SK-N-SH (cell line): Measurements from ENCODE around the gene SMNDC1. TPM values are rescaled to one million over a fixed set of nuclear protein-coding genes. Genes with fewer than 3 reads are reported as not detected.

ENCODE experiments used
- CTCF ChIA-PET: fragments of 300-600, 350-600 bp; formaldehyde crosslinking; extraction: SDS; loops from one replicate; lab custom pipeline; 2021; lab: Yijun Ruan, JAX
- POLR2A ChIA-PET: fragments of 350-600 bp; sonication (Branson Sonifier 250); formaldehyde crosslinking; extraction: SDS; loops from one replicate; lab custom pipeline; 2020; ENCODE audit warnings: antibody characterized with exemption, inconsistent platforms; lab: Yijun Ruan, JAX
- DNase-seq: peaks from one replicate; pipeline ENCODE4 v3.0.0; 2012
- H2AFZ ChIP-seq: fragments of 200-600 bp; sonication (generic); 2 replicates; pipeline ENCODE4 v1.8.1; 2016; ENCODE audit warnings: antibody characterized with exemption, mild to moderate bottlenecking, low read depth
- H3F3A ChIP-seq: fragments of 200-600 bp; sonication (generic); replicated peaks from 2 replicates; pipeline ENCODE3; 2016; ENCODE audit warnings: antibody characterized with exemption, mild to moderate bottlenecking; ENCODE audit not compliant: insufficient read depth
- H3K27ac ChIP-seq, 2 experiments: fragments of 200-500 bp in 1 of 2; fragments of 200-600 bp in 1 of 2; sonication (Bioruptor generic) in 1 of 2; sonication (generic), shearing (Covaris generic) in 1 of 2; 2 replicates each; pipeline versions ENCODE4 v1.5.1 to v1.6.1; 2014 to 2016; ENCODE audit warnings: low read depth in 2 of 2, inconsistent platforms in 1 of 2, low read length in 1 of 2, mild to moderate bottlenecking in 1 of 2, mixed read lengths in 1 of 2
- H3K27me3 ChIP-seq: fragments of 200-600 bp; sonication (generic), shearing (Covaris generic); 2 replicates; pipeline ENCODE4 v1.6.1; 2016; ENCODE audit warnings: mixed run types; ENCODE audit not compliant: insufficient read depth
- H3K36me3 ChIP-seq, 2 experiments: fragments of 200-500 bp in 1 of 2; fragments of 200-600 bp in 1 of 2; sonication (Bioruptor generic) in 1 of 2; sonication (generic) in 1 of 2; replicated peaks in 1 of 2; 2 replicates each; pipeline versions ENCODE3 to v1.5.1; 2014 to 2016; ENCODE audit warnings: low read length in 1 of 2, mild to moderate bottlenecking in 1 of 2; ENCODE audit not compliant: insufficient read depth in 2 of 2, control insufficient read depth in 1 of 2
- H3K4me1 ChIP-seq, 2 experiments: fragments of 200-500 bp in 1 of 2; fragments of 200-600 bp in 1 of 2; sonication (Bioruptor generic) in 1 of 2; sonication (generic), shearing (Covaris generic) in 1 of 2; 2 replicates each; pipeline versions ENCODE4 v1.5.1 to v1.6.1; 2014 to 2016; ENCODE audit warnings: low read depth in 1 of 2, low read length in 1 of 2, mixed run types in 1 of 2; ENCODE audit not compliant: insufficient read depth in 2 of 2, control insufficient read depth in 1 of 2
- H3K4me2 ChIP-seq: fragments of 200-600 bp; sonication (generic), shearing (Covaris generic); 2 replicates; pipeline ENCODE4 v1.6.1; 2017; ENCODE audit warnings: mixed run types
- H3K4me3 ChIP-seq, 2 experiments: fragments of 200-500 bp in 1 of 2; fragments of 200-600 bp in 1 of 2; sonication (Bioruptor generic) in 1 of 2; sonication (generic), shearing (Covaris generic) in 1 of 2; 2 replicates each; pipeline versions ENCODE4 v1.5.1 to v1.8.1; 2014 to 2016; ENCODE audit warnings: low read depth in 2 of 2, inconsistent platforms in 1 of 2, low read length in 1 of 2, mild to moderate bottlenecking in 1 of 2, mixed read lengths in 1 of 2, moderate library complexity in 1 of 2
- H3K79me2 ChIP-seq: fragments of 200-600 bp; sonication (generic); 2 replicates; pipeline ENCODE4 v1.8.1; 2017; ENCODE audit warnings: mild to moderate bottlenecking; ENCODE audit not compliant: insufficient read depth
- H3K9ac ChIP-seq: fragments of 200-600 bp; sonication (generic); 2 replicates; pipeline ENCODE4 v1.6.1; 2017; ENCODE audit warnings: mixed run types
- H3K9me2 ChIP-seq: fragments of 200-600 bp; sonication (generic); 2 replicates; pipeline ENCODE4 v1.6.1; 2017; ENCODE audit warnings: mixed run types
- H3K9me3 ChIP-seq: fragments of 200-600 bp; sonication (generic); 2 replicates; pipeline ENCODE4 v1.6.1; 2017; ENCODE audit warnings: mixed run types, mild to moderate bottlenecking, moderate library complexity
- H4K20me1 ChIP-seq: fragments of 200-600 bp; sonication (generic); 2 replicates; pipeline ENCODE4 v1.6.1; 2017; ENCODE audit warnings: mild to moderate bottlenecking, mixed run types; ENCODE audit not compliant: insufficient read depth
- CTCF ChIP-seq: fragments of 200-600 bp; sonication (generic); IDR thresholded peaks from 2 replicates; pipeline ENCODE4 v1.6.1; 2017; ENCODE audit warnings: antibody characterized with exemption, mild to moderate bottlenecking, moderate library complexity
- ELF1 ChIP-seq: IDR thresholded peaks from 2 replicates; pipeline ENCODE4 v1.4.0; 2012
- EP300 ChIP-seq, 2 experiments: IDR thresholded peaks; 2 replicates each; pipeline versions ENCODE4 v1.4.0 to v1.6.1; 2012; ENCODE audit warnings: borderline replicate concordance in 1 of 2, low read depth in 1 of 2, low read length in 1 of 2
- EZH2phosphoT487 ChIP-seq: fragments of 200-600 bp; sonication (generic); IDR thresholded peaks from 2 replicates; pipeline ENCODE4 v1.6.1; 2017; ENCODE audit warnings: low read depth, mixed run types, mild to moderate bottlenecking, antibody characterized with exemption, moderate library complexity, borderline replicate concordance
- FOSL2 ChIP-seq: IDR thresholded peaks from 2 replicates; pipeline ENCODE4 v1.4.0; 2012; ENCODE audit warnings: low read depth, mild to moderate bottlenecking, moderate library complexity, borderline replicate concordance
- FOXJ3 ChIP-seq: sonication (generic); formaldehyde crosslinking; IDR thresholded peaks from 2 replicates; pipeline ENCODE4 v1.5.1; 2020; ENCODE audit warnings: mild to moderate bottlenecking, missing genetic modification reagents
- GABPA ChIP-seq: IDR thresholded peaks from 2 replicates; pipeline ENCODE4 v1.4.0; 2012; ENCODE audit warnings: low read depth, mild to moderate bottlenecking
- GATA2 ChIP-seq: sonication (generic); formaldehyde crosslinking; IDR thresholded peaks from 2 replicates; pipeline ENCODE4 v1.5.0; 2020; ENCODE audit warnings: mild to moderate bottlenecking, missing genetic modification reagents
- JUND ChIP-seq: IDR thresholded peaks from 2 replicates; pipeline ENCODE4 v1.4.0; 2012
- MAX ChIP-seq: IDR thresholded peaks from 2 replicates; pipeline ENCODE4 v1.4.0; 2012; ENCODE audit warnings: low read depth
- MEF2A ChIP-seq: IDR thresholded peaks from 2 replicates; pipeline ENCODE4 v1.4.0; 2012; ENCODE audit warnings: low read depth, borderline replicate concordance
- MXI1 ChIP-seq: IDR thresholded peaks from 2 replicates; pipeline ENCODE4 v1.6.1; 2012; ENCODE audit warnings: mild to moderate bottlenecking, low read depth, low read length, improper control_type of control experiment
- NFIC ChIP-seq: IDR thresholded peaks from 2 replicates; pipeline ENCODE4 v1.4.0; 2012; ENCODE audit warnings: borderline replicate concordance
- RCOR1 ChIP-seq: fragments of 150-350 bp; IDR thresholded peaks from 2 replicates; pipeline ENCODE4 v1.6.1; 2017; ENCODE audit warnings: antibody characterized with exemption, low read length
- REST ChIP-seq: IDR thresholded peaks from 2 replicates; pipeline ENCODE4 v1.6.1; 2012; ENCODE audit warnings: mild to moderate bottlenecking, low read depth, low read length, moderate library complexity
- RFX5 ChIP-seq: IDR thresholded peaks from 2 replicates; pipeline ENCODE4 v1.6.1; 2012; ENCODE audit warnings: mild to moderate bottlenecking, improper control_type of control experiment, low read length
- TCF12 ChIP-seq: IDR thresholded peaks from 2 replicates; pipeline ENCODE4 v1.4.0; 2012
- TEAD4 ChIP-seq: IDR thresholded peaks from 2 replicates; pipeline ENCODE4 v1.4.0; 2012; ENCODE audit warnings: mild to moderate bottlenecking, borderline replicate concordance; ENCODE audit not compliant: insufficient read depth
- USF2 ChIP-seq: fragments of 150-350 bp; IDR thresholded peaks from 2 replicates; pipeline ENCODE4 v1.6.1; 2017; ENCODE audit warnings: antibody characterized with exemption, low read length, low read depth, borderline replicate concordance
- YY1 ChIP-seq: IDR thresholded peaks from 2 replicates; pipeline ENCODE4 v1.4.0; 2012; ENCODE audit warnings: low read depth, mild to moderate bottlenecking
- ZBTB33 ChIP-seq: IDR thresholded peaks from 2 replicates; pipeline ENCODE4 v1.4.0; 2012; ENCODE audit warnings: low read depth, borderline replicate concordance
- WGBS: methylation state at CpG from one replicate; pipeline ENCODE4 v1.1.6; 2017; ENCODE audit warnings: low lambda C conversion rate; 5-methylcytosine and 5-hydroxymethylcytosine counted together
- polyA plus RNA-seq, 3 experiments: library from polyadenylated mRNA; depleted of rRNA; stranded (reverse); fragments of >200 nt; gene quantifications; 2 replicates each; pipeline ENCODE4 v1.2.3, GENCODE V29; 2012
- TF ChIP-seq, protein P1 (sequence below): IDR thresholded peaks from 2 replicates; pipeline ENCODE4; 2012
- TF ChIP-seq, protein P2 (sequence below): IDR thresholded peaks from 2 replicates; pipeline ENCODE4 v1.4.0; 2012; ENCODE audit warnings: low read depth, borderline replicate concordance

The SMNDC1 gene
- polyA plus RNA-seq, 1 of the 3 experiments (the other 2 are of a cell fraction): 13.3 TPM

DNA sequence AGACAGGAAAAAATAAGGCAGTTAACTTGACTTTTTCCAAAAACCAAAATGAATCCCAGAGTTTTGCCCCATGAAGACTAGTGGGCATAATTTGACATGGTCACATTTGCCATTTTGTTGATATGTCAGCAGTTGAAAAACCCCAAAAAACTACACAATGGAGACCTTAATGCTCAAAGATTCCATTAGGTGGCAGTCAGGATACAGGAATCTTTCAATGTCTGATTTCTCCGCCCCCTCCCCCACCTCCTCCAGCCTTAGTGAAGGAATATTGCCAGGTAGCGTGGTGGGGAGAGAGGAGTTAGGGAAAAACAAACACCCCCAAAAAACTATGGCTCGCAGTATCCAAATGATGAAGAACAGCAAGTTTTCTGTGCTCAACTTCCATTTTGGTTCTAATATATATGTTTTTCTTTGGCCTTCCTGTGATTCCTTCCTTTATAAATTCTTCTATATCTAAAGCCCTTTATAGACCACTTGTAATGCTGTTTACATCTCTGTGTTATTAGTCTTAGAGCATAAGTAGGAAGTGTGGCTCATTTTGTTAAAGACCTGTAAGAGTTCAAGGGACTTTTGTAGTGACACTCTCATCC lies 6.7 kb upstream of the SMNDC1 start:
- Histone ChIP-seq H3K36me3 (no peaks in the 10 kb centered on the region), H3K9ac (no peak overlapping the region), H3K4me3 (no peak overlapping the region; a peak in 1 of 4 replicates), H3K4me2 (peak overlapping the region; percentile 5; the same call in 1 of the 2 replicates), H3K9me2 (no peaks in the 10 kb centered on the region), H3K9me3 (no peaks in the 10 kb centered on the region), H3K4me1 (peaks cover 0 to 10% of the 10 kb centered on the region in 2 experiments; a peak in 3 of 4 replicates), H3F3A (no peaks in the 10 kb centered on the region), H3K27ac (no peak overlapping the region), H3K79me2 (no peaks in the 10 kb centered on the region), H2AFZ (no peak overlapping the region), H3K27me3 (no peaks in the 10 kb centered on the region), H4K20me1 (no peaks in the 10 kb centered on the region)
- WGBS: 0% methylated on average over 3 of the region's 3 CpGs
- ChIA-PET CTCF (interaction anchor here (0.8 to 3.3 kb wide), 11 partner anchors 10 to 586 kb away, joined by 3 to 28 read pairs (median 4); no protein-coding TSS in a partner anchor), POLR2A (no interaction called here)
- peak; percentile 64 for DNase-seq
- TF ChIP-seq GATA2 (no peak), TCF12 (0 out of 2 replicates have a peak, but pooled peaks have one; percentile 13), USF2 (no peak), RCOR1 (no peak), JUND (no peak), FOXJ3 (no peak), MAX (no peak), MEF2A (no peak), REST (no peak), EZH2phosphoT487 (no peak), GABPA (no peak), TEAD4 (no peak), NFIC (peak; percentile 34; the same call in 1 of the 2 replicates), FOSL2 (no peak), CTCF (peak; percentile 77), RFX5 (peak; percentile 9; the same call in 1 of the 2 replicates), YY1 (no peak), EP300 (IDR thresholded peaks at IDR 0.05; ENCODE audit: borderline replicate concordance in 1 of 2, low read depth in 1 of 2, low read length in 1 of 2) (no peak), MXI1 (no peak), ELF1 (no peak), ZBTB33 (no peak)
- TF ChIP-seq, protein P1, sequence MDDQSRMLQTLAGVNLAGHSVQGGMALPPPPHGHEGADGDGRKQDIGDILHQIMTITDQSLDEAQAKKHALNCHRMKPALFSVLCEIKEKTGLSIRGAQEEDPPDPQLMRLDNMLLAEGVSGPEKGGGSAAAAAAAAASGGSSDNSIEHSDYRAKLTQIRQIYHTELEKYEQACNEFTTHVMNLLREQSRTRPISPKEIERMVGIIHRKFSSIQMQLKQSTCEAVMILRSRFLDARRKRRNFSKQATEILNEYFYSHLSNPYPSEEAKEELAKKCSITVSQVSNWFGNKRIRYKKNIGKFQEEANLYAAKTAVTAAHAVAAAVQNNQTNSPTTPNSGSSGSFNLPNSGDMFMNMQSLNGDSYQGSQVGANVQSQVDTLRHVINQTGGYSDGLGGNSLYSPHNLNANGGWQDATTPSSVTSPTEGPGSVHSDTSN: no peak
- TF ChIP-seq, protein P2, sequence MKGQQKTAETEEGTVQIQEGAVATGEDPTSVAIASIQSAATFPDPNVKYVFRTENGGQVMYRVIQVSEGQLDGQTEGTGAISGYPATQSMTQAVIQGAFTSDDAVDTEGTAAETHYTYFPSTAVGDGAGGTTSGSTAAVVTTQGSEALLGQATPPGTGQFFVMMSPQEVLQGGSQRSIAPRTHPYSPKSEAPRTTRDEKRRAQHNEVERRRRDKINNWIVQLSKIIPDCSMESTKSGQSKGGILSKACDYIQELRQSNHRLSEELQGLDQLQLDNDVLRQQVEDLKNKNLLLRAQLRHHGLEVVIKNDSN: no peak
